Omental fat pad (tissue), 4 donors: ENCODE measurements around the gene SYPL1. TPM values are rescaled to one million over a fixed set of nuclear protein-coding genes. Genes with fewer than 3 reads are reported as not detected.

Experiments used
- ATAC-seq: fragments of 150-250 bp; one replicate; pipeline ENCODE4 v1.9.1; 2016; ENCODE audit warnings: mild to moderate bottlenecking, moderate library complexity; ENCODE audit not compliant: low FRiP score
- DNase-seq: peaks from one replicate; pipeline ENCODE4 v3.0.0-alpha.2; 2019; ENCODE audit warnings: low spot score
- CTCF ChIP-seq, 3 donors: fragments of 450-650 bp; IDR thresholded peaks; one replicate each; pipeline ENCODE4 v1.5.1; 2016 to 2017; ENCODE audit warnings: antibody characterized with exemption in 3 of 3, mild to moderate bottlenecking in 3 of 3, moderate library complexity in 2 of 3
- total RNA-seq, 4 donors: library from RNA; depleted of rRNA; stranded (reverse); fragments of >200 nt; gene quantifications; one replicate each; pipeline ENCODE4 v1.1.0, GENCODE V29; 2016

SYPL1 gene
- total RNA-seq, 4 donors from 2014 or later = 61.5 to 120 (median 70.6) TPM

- no peak for DNase-seq
- ATAC-seq = no peak
- no peak for TF ChIP-seq CTCF (IDR thresholded peaks at IDR 0.05)
These were observed 9.2 kb upstream of the SYPL1 start for GRCh38 chr7:106121189-106121810.

GRCh38 chr7:106120500-106120899 lies 8.4 kb upstream of the SYPL1 start:
- no peak for TF ChIP-seq CTCF (IDR thresholded peaks at IDR 0.05)
- ATAC-seq (no peak), DNase-seq (no peak)

- ATAC-seq = no peak
These were observed 7.6 kb upstream of the SYPL1 start for GRCh38 chr7:106119719-106120118.

GRCh38 chr7:106117786-106118544 lies 5.9 kb upstream of the SYPL1 start:
- DNase-seq (no peak), ATAC-seq (no peak)
- no peak for TF ChIP-seq CTCF (IDR thresholded peaks at IDR 0.05)

More at GRCh38 chr7:106119719-106120118, 7.6 kb upstream of the SYPL1 start:
- DNase-seq = no peak
- TF ChIP-seq CTCF (IDR thresholded peaks at IDR 0.05) = no peak

GRCh38 chr7:106116161-106116704 lies 4.1 kb upstream of the SYPL1 start:
- ATAC-seq (no peak), DNase-seq (no peak)
- TF ChIP-seq CTCF (IDR thresholded peaks at IDR 0.05) = no peak

GRCh38 chr7:106114716-106115383 lies 2.7 kb upstream of the SYPL1 start:
- no peak for ATAC-seq
- TF ChIP-seq CTCF (IDR thresholded peaks at IDR 0.05) = no peak
- no peak for DNase-seq
